Ascending aorta (tissue), 2 donors: ENCODE measurements around the gene CKM. TPM values are rescaled to one million over a fixed set of nuclear protein-coding genes. Genes with fewer than 3 reads are reported as not detected.

Experiments used
- DNase-seq, 2 donors: peaks; one replicate each; pipeline ENCODE4 v3.0.0-alpha.2; 2019; ENCODE audit warnings: low spot score in 2 of 2
- H3K27ac ChIP-seq, 2 donors: fragments of 200-600 bp; sonication (generic); one replicate each; pipeline ENCODE4 v1.5.1; 2016 to 2017; ENCODE audit warnings: mild to moderate bottlenecking in 1 of 2
- H3K27me3 ChIP-seq: fragments of 200-600 bp; sonication (generic); one replicate; pipeline ENCODE4 v1.5.1; 2017
- H3K36me3 ChIP-seq, 2 donors: fragments of 200-600 bp; sonication (generic); one replicate each; pipeline ENCODE4 v1.5.1; 2016
- H3K4me1 ChIP-seq, 2 donors: fragments of 200-600 bp; sonication (generic); one replicate each; pipeline ENCODE4 v1.5.1; 2016 to 2017; ENCODE audit warnings: mild to moderate bottlenecking in 1 of 2
- H3K4me3 ChIP-seq, 2 donors: fragments of 200-600 bp; sonication (generic); one replicate each; pipeline ENCODE4 v1.5.1; 2016 to 2017; ENCODE audit warnings: mild to moderate bottlenecking in 1 of 2
- H3K9me3 ChIP-seq, 2 donors: fragments of 200-600 bp; sonication (generic); one replicate each; pipeline ENCODE4 v1.5.1; 2016
- CTCF ChIP-seq, 3 experiments: fragments of 200-600 bp in 2 of 3; fragments of 450-650 bp in 1 of 3; sonication (generic) in 2 of 3; IDR thresholded peaks; one replicate each; pipeline ENCODE4 v1.5.1; 2016 to 2019; ENCODE audit warnings: antibody characterized with exemption in 3 of 3, mild to moderate bottlenecking in 1 of 3, moderate library complexity in 1 of 3
- intact Hi-C: fragments of 100-400 bp; cut with DNase I; formaldehyde crosslinking; loops from one replicate; pipeline ENCODE4 v1.15.1; 2023
- total RNA-seq: library from RNA; depleted of rRNA; stranded (reverse); fragments of >200 nt; gene quantifications from one replicate; pipeline ENCODE4 v1.1.0, GENCODE V29; 2016

The CKM gene
- total RNA-seq, 1 donor from 2014 or later, result not detected

DNA sequence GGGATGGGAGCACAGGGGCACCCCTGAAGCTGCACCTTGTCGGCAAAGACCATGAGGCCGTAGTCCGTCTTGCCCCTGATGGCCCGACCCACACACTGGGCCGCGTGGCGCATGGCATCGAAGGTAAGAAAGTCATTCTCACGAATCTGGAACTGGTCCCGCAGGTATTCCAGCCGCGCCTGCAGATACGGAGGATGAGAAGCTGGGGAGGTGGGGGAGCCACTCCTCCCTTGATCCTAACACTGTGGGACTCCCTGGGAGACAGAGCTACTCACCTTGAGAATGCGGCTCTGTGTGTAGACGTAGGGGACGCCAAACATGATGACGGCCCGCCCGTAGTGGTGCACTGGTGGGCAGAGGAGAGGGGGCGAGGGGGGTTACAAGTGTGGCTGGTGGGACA is 29.8 kb upstream of the CKM start:
- no peaks in the 10 kb centered on the region for H3K9me3 ChIP-seq
- DNase-seq, result no peak
- peaks cover 23 to 33% of the 10 kb centered on the region in 2 donors for H3K36me3 ChIP-seq
- no peak overlapping the region for H3K4me3 ChIP-seq
- TF ChIP-seq CTCF (IDR thresholded peaks at IDR 0.05), result no peak
- H3K27ac ChIP-seq, result no peak overlapping the region
- H3K27me3 ChIP-seq, result no peaks in the 10 kb centered on the region
- H3K4me1 ChIP-seq, result no peaks in the 10 kb centered on the region
- intact Hi-C loops, result no loop called here

GRCh38 chr19:45352062-45352461 is 29.4 kb upstream of the CKM start:
- intact Hi-C loops, result no loop called here
- H3K36me3 ChIP-seq, result peaks cover 19 to 33% of the 10 kb centered on the region in 2 donors

GRCh38 chr19:45351401-45351952 is 28.8 kb upstream of the CKM start:
- Histone ChIP-seq H3K9me3 (no peaks in the 10 kb centered on the region), H3K27ac (no peak overlapping the region), H3K36me3 (peaks cover 18 to 33% of the 10 kb centered on the region in 2 donors), H3K4me1 (no peaks in the 10 kb centered on the region), H3K27me3 (no peaks in the 10 kb centered on the region), H3K4me3 (no peak overlapping the region)
- no peak for TF ChIP-seq CTCF (IDR thresholded peaks at IDR 0.05)
- no peak for DNase-seq
- intact Hi-C loops, result no loop called here

More at GRCh38 chr19:45352062-45352461, 29.4 kb upstream of the CKM start:
- Histone ChIP-seq H3K27me3 (no peaks in the 10 kb centered on the region), H3K4me3 (no peak overlapping the region), H3K4me1 (no peaks in the 10 kb centered on the region), H3K9me3 (no peaks in the 10 kb centered on the region), H3K27ac (no peak overlapping the region)
- DNase-seq, result no peak
- no peak for TF ChIP-seq CTCF (IDR thresholded peaks at IDR 0.05)

DNA sequence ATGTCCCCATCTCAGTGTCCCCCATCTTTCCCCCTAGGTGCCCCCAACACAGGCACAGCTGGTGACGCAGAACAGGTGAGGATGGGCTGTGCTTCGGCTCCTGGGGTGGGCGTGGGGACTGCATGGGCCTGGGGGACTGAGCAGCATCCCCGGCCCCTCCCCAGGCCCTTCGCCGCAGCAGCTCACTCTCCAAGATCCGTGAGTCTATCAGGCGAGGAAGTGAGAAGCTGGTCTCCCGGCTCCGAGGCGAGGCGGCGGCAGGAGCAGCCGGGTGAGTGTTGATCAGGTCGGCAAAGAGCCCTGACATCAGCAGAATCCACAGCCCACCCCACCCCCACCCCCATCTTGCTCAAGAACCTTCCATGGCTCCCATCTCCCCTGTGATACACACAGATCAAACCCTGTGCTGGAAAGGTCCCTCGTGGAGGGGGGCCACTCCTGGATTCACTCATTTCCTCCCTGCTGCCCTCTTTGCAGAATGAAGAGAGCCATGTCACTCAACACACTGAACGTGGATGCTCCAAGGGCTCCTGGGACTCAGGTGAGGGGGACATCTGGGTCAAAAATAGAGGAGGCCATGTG is 27.9 kb upstream of the CKM start:
- intact Hi-C loops, result no loop called here
- Histone ChIP-seq H3K36me3 (peaks cover 18 to 33% of the 10 kb centered on the region in 2 donors), H3K27ac (no peak overlapping the region), H3K9me3 (no peaks in the 10 kb centered on the region), H3K27me3 (no peaks in the 10 kb centered on the region), H3K4me1 (no peaks in the 10 kb centered on the region), H3K4me3 (no peak overlapping the region)
- no peak for TF ChIP-seq CTCF (IDR thresholded peaks at IDR 0.05)
- no peak for DNase-seq

DNA sequence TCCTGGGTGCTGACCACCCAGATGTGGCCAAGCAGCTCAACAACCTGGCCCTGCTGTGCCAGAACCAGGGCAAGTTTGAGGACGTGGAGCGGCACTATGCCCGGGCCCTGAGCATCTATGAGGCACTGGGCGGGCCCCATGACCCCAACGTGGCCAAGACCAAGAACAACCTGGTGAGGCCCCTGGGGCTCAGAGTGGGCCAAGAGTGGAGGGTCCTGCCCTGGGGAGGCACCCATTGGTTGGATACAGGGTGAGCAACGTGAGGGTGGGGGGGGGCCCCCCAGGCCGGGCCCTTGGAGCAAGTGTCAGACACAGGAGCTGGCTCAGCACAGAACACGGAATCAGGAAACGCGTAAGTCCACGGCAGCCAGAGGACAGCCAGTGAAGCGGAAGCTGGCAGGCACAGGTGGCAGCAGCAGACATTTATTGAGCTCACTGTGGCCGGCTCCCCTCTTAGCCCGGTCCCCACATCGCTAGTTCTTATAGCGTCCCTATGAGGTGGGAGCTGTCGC is 26.8 kb upstream of the CKM start:
- peaks cover 4% of the 10 kb centered on the region for H3K27me3 ChIP-seq
- no peak for DNase-seq
- TF ChIP-seq CTCF (IDR thresholded peaks at IDR 0.05), result no peak
- intact Hi-C loops, result no loop called here
- no peaks in the 10 kb centered on the region for H3K9me3 ChIP-seq
- H3K4me3 ChIP-seq, result no peak overlapping the region
- H3K27ac ChIP-seq, result no peak overlapping the region
- no peaks in the 10 kb centered on the region for H3K4me1 ChIP-seq
- peaks cover 18 to 28% of the 10 kb centered on the region in 2 donors for H3K36me3 ChIP-seq
